ENCODE results near the gene UHRF1.
"Not testable (repeated sequence)": the region's sequence is repeated elsewhere in the genome, so short reads cannot be mapped to it uniquely, and the experiment has no call there.

UHRF1 gene

GRCh38 chr19:4971816-4972495, 62.7 kb downstream of the UHRF1 start:
- DNase-seq (ENCODE audit: low read depth) = no peak

DNA sequence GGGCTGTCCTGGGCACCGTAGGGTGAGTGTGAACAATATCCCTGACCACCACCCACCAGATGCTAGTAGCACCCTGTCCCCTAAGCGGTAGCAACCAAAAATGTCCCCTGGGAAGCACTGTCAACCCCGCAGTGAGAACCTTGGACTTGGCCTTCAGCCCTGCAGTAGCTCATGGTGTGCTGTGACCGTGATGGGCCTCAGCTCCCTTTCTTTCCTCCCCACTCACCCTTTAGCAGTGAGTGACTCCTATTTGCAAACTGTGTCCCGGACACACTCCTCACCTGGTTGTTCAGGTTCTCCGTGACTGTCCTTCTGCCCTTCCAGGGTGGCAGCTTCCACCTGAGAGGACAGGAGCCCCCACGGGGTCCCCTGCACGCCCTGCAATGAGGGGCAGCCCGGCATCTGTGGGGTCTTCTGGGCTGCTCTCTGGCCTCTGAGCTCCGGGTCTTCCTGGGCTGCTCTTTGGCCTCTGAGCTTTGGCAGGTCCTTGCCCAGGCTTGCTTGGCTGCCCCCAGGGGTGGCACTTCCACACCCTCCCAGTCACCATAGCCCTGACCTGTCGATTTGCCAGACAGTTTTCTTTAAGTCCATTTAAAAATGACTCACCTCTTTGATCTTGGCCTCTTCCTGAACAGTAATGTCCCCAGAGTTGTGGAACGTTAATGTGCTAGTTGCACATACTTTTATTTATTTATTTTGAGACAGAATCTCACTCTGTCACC, 63.4 kb downstream of the UHRF1 start:
- DNase-seq (ENCODE audit: low read depth) = no peak

- no peak for DNase-seq (ENCODE audit: low read depth)
These were observed 65.7 kb downstream of the UHRF1 start for GRCh38 chr19:4974880-4975469.

GRCh38 chr19:4975601-4976000, 66.3 kb downstream of the UHRF1 start:
- DNase-seq (ENCODE audit: low read depth) = not testable (repeated sequence)

GRCh38 chr19:4976401-4977298, 67.3 kb downstream of the UHRF1 start:
- no peak for DNase-seq (ENCODE audit: low read depth)

- DNase-seq (ENCODE audit: low read depth) = no peak
These were observed 68.2 kb downstream of the UHRF1 start for GRCh38 chr19:4977299-4978174.

- no peak for DNase-seq (ENCODE audit: low read depth)
These were observed 70.0 kb downstream of the UHRF1 start for GRCh38 chr19:4979211-4979807.

DNA sequence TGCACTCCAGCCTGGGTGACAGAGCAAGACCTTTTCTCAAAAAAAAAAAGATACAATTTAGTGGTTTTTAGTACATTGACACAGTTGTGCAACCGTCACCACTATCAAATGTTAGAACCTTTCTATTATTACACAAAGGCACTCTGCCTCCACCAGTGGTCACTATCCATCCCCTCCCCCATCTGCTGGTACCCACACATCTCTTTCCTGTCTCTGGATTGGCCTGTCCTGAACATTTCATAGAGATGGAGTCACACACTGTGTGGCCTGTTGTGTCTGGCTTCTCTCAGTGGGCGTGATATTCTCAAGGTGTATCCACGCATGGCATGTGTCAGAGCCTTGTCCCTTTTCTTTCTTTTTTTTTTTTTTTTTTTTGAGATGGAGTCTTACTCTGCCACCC, 70.8 kb downstream of the UHRF1 start:
- DNase-seq (ENCODE audit: low read depth) = no peak

- DNase-seq (ENCODE audit: low read depth) = no peak
These were observed 71.8 kb downstream of the UHRF1 start for GRCh38 chr19:4980838-4981680.

- no peak for DNase-seq (ENCODE audit: low read depth)
These were observed 72.3 kb downstream of the UHRF1 start for GRCh38 chr19:4981681-4981958.

DNA sequence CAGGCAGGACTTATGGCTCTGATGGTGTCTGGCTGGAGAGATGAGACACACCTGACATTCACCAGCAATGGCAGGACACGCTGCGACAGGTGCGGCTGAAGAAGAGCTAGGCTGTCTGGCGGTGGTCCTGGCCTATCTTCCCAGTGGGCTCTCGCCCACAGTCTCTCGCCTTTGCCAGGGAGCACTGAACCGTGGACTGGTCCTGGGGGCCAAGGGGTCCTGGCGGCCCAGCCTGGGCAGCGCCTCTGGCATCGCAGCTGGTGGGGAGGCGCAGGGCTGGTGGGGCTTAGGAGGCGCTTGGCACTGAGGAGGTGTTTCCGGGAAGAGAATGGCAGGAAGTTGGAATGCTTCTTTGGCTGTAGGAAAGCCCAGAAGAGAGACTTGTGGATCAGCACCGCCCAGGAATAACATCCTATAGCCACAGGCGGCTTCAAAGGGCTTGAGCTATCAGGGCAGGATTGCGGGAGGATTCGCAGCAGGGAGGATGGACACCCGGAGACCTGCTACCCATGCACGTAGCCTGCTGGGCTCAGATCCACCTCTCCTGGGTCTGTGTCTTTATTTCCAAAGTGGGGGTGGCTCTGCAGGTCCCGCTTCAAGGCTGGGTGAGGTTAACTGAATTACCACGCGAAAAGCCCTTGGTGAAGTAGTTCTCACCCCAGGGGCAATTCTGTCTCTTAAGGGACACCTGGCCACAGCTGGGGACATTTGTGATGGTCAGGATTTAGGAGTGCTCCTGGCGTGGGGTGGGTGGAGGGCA, 74.2 kb downstream of the UHRF1 start:
- no peak for DNase-seq (ENCODE audit: low read depth)

DNA sequence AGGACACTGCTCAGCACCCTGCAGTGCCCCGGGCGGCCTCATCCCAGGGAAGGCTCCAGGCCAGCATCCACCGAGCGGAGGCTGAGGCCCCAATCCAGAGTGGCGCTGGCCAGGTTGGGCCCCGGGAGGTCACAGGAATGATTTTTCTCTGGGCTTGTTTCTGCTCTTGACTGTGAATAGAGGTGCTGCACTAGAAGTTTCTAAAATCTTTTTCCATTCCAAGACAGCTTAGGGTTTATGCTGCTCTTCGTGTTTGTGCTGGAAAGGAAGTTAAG, 74.7 kb downstream of the UHRF1 start:
- no peak for DNase-seq (ENCODE audit: low read depth)

DNA sequence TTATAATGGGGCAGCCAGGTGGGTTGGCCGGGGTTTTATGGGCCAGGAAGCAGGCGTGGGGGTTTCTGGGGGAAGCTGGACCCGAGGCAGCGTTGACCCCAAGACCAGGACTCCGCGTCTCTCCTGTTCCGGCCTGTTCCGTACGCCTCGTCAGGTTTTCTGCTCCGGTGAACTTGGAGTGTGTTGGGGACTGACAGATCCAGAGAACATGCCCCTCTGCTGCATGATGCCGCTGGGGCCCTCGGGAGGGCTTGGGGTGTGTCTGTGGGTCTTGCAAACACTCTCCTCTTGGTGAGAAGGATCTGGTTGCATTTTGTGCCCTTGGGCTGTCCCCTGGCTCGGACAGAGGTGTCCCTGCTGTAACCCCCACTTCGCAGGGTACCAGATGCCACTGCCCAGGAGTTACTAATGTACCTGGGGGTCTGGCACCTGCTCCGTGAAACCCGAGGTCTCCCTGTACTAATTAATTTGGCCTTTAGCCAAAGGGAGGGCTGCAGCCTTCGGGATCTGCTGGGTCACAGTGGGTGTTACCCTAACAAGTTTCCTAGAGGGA, 75.2 kb downstream of the UHRF1 start:
- no peak for DNase-seq (ENCODE audit: low read depth)

DNA sequence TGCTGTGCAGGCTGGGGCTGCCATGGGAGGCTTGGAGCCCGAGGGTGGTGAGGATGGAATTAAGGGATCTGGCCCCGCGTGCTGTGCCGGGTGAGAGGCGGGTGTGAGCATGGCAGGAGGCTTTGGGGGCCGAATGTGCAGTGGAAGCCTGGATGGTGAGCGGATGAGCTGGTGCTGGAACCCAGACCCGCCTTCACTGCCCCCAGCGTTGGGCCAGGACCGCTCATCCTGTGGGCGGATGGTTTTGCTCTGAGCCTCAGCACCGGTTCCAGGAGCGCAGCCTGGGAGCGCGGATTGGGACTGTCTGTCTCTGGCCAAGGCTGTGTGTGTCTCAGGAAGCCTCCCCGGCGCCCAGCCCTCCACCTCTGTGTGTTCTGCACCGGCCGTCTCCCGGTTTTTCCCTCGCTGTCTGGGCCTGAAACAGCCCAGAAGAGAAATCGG, 76.3 kb downstream of the UHRF1 start:
- DNase-seq (ENCODE audit: low read depth) = no peak

GRCh38 chr19:4986056-4986455, 76.8 kb downstream of the UHRF1 start:
- no peak for DNase-seq (ENCODE audit: low read depth)

DNA sequence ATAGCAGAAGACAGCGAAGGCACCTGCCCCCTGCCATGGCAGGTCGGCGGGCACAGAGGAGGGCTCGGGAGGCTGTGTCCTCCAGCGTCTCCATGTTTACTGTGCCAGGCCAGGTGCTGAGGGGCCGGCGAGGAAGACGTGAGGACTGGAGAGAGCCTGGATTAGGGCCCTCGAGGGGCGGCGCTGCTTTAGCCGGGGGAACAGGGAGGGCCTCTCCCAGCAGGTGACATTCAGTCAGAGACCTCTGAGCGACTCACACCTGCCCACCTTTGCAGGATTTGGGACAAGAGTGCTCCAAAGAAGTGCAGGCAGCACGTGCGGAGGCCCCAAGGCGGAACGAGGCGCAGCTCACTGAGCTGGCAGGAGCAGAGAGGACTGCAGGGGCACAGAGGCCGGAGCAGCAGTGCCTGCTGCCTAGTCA, 77.2 kb downstream of the UHRF1 start:
- no peak for DNase-seq (ENCODE audit: low read depth)

- no peak for DNase-seq (ENCODE audit: low read depth)
These were observed 78.0 kb downstream of the UHRF1 start for GRCh38 chr19:4987256-4987655.

DNA sequence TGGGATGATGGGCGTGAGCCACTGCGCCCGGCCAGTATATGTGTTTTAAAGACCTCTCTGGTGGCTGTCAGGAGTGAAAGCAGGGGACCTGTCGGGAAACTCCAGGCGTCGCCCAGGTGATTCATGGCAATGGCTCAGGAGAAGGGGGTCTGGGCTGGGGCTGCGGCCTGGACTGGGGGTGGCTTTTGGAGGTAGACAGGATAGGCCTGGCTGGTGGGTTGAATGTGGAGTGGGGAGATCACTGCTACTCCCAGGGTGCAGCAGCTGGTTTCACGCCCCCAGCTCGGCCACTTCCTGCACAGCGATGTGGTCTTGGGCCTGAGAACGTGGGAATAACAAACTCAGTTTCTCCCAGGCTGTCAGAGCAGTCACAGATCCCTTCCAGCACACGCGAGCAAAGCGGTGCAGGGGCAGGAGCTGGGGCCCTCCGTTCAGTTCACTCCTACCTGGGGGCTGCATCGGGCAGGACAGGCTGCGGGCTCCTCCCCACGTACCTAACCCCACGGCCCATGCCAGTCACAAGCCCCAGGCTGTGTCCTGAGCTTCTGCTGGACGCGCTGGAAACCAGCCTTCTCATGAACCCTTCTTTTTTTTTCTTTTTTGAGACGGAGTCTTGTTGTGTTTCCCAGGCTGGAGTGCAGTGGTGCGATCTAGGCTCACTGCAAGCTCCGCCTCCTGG, 78.5 kb downstream of the UHRF1 start:
- DNase-seq (ENCODE audit: low read depth) = no peak

DNA sequence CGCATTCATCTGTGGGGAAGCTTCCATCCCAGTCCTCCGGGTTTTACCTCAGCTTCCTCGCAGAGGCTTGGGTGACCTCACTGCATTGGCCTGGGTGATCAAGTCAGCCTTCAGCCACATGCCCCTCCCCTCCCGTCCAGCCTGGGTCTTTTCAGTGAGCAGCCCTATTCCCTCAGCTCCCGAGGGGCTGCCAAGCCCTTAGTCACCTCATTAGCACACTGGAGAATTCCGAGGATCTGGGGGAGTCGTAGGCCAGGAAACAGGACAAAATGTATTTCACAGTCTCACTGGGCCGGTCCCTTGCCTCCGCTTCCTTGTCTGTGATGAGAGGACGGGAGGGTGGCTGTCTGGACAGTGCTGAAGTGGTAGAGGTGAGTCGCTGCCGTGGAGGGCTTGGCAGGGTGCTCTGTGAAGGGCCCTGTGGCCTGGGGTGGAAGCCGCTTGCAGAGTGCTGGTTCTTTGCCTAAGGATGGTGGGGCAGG, 79.5 kb downstream of the UHRF1 start:
- no peak for DNase-seq (ENCODE audit: low read depth)
